ENCODE measurements around the gene CCDC157.

Gene CCDC157

DNA sequence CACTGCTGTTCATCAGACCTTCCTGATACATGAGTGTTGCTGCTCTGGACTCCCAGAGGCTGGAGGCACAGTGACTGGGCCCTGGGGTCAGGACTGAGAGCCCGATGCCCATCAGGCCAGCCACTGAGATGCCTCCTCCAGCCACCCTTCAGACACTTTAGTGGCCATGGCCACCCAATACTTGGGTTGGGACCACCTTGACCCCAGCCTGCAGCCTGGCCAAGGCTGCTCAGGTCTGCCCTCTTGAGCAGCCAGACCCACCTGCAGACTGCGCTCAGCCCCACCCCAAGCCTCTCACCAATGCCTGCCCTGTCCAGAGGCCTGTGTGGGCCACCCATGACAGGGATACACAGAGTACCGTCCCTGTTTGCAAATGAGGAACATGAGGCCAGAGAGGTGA lies 26.3 kb downstream of the CCDC157 start:
- in situ Hi-C loops (cut with MboI; ENCODE audit: low pct_unique_long_range_greater_than_20kb, low sequenced_read_pairs, unreplicated experiment): loop anchor here (10.0 to 25.0 kb wide), 2 partner anchors 98 to 271 kb away; partner anchors contain the start of gene CASTOR1
- TF ChIP-seq, protein P1, sequence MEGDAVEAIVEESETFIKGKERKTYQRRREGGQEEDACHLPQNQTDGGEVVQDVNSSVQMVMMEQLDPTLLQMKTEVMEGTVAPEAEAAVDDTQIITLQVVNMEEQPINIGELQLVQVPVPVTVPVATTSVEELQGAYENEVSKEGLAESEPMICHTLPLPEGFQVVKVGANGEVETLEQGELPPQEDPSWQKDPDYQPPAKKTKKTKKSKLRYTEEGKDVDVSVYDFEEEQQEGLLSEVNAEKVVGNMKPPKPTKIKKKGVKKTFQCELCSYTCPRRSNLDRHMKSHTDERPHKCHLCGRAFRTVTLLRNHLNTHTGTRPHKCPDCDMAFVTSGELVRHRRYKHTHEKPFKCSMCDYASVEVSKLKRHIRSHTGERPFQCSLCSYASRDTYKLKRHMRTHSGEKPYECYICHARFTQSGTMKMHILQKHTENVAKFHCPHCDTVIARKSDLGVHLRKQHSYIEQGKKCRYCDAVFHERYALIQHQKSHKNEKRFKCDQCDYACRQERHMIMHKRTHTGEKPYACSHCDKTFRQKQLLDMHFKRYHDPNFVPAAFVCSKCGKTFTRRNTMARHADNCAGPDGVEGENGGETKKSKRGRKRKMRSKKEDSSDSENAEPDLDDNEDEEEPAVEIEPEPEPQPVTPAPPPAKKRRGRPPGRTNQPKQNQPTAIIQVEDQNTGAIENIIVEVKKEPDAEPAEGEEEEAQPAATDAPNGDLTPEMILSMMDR (IDR thresholded peaks at IDR 0.05; ENCODE audit: extremely low read depth, insufficient read depth, missing control alignments): no peak
- no peak for DNase-seq (ENCODE audit: low spot score)

DNA sequence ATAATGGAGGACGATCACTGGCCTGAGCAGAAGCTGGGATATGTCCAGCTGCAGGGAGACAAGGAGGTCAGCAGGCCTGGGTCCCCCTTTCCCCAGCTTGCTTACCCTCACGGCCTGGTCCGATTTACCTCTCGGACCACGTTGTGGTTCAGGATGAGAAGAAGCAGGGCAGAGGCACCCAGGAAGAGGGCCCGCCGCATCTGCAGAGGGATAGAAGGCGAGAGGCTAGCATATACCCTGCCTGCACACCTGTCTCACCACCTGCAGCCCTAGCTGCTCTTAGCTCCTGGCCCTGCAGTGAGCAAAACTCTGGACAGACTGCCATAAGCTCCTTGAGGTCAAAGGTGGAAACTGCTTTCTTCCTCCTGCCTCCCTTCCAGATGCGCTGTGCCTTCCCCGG lies 29.1 kb downstream of the CCDC157 start:
- TF ChIP-seq, protein P1 (IDR thresholded peaks at IDR 0.05; ENCODE audit: extremely low read depth, insufficient read depth, missing control alignments): no peak
- DNase-seq (ENCODE audit: low spot score): no peak
- in situ Hi-C loops (cut with MboI; ENCODE audit: low pct_unique_long_range_greater_than_20kb, low sequenced_read_pairs, unreplicated experiment): loop anchor here (10.0 to 25.0 kb wide), 2 partner anchors 101 to 274 kb away; partner anchors contain the start of gene CASTOR1

DNA sequence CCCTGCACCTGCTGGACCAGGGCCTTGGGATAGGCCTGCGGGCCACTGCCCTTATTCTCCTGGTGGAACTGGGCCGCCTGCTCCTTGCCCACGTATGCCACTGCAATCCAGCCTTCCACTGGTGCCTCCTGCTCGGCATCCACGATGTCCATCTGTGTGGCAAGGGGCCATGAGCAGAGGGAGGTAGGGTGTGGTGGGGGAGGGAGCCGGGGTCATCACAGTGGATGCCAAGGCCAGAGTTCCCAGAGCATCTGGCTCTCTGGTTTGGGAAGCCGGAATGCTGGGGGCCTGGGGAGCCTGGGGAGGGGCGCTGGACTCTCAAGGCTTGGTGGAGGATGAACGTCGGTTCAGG lies 29.8 kb downstream of the CCDC157 start:
- no peak for DNase-seq (ENCODE audit: low spot score)
- TF ChIP-seq, protein P1 (IDR thresholded peaks at IDR 0.05; ENCODE audit: extremely low read depth, insufficient read depth, missing control alignments): no peak
- in situ Hi-C loops (cut with MboI; ENCODE audit: low pct_unique_long_range_greater_than_20kb, low sequenced_read_pairs, unreplicated experiment): loop anchor here (10.0 to 25.0 kb wide), 2 partner anchors 102 to 274 kb away; partner anchors contain the start of gene CASTOR1

DNA sequence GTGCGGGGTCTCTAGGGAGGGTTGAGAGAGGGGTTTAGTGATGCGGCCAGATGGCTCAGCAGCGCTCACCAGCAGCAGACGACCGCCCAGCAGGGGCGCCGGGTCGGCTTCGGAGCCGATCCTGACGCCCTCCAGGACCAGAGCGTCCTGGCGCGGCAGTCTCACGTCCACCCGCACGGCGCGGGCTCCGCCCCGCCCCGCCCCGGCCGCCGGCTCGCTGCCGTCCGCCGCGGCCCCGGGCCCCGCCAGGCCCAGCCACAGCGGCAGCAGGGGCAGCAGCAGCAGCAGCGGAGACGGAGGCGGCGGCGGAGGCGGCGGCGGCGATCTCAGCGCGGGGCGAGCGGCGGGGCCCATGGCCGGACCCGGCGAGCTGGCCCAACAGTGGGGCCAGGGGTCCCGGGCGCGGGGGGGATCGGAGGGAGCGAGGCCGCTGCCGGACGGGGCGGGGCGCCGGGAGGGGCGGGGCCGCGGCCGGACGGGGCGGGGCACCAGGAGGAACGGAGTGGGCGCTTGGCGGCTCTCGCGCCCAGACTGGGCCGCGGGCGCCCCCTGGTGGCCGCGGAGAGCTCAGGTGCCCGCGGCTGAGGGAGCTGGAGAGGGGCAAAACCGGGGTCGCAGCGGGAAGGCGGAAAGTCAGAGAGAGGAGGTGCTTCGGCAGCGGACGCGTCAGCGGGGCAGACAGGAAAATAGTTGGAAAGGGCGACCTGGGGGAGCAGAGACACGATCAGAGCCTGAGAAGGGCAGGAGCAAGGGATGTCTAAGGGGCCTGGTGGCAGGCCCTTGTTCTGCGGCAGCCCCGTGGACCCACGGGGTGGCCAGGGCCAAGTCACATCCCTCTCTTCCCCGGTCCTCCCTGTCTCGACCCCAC lies 30.4 kb downstream of the CCDC157 start, which contains the start of gene RNF215:
Gene RNF215, minus strand, starts transcription at position 452 of the 868 bp plus-strand sequence. Its CDS starts 98 bp downstream, at position 354.
- in situ Hi-C loops (cut with MboI; ENCODE audit: low pct_unique_long_range_greater_than_20kb, low sequenced_read_pairs, unreplicated experiment): loop anchor here (10.0 to 25.0 kb wide), 2 partner anchors 102 to 275 kb away; partner anchors contain the start of gene CASTOR1
- TF ChIP-seq, protein P1 (IDR thresholded peaks at IDR 0.05; ENCODE audit: extremely low read depth, insufficient read depth, missing control alignments): peak; percentile 91
- peak; percentile 98 for DNase-seq (ENCODE audit: low spot score)

DNA sequence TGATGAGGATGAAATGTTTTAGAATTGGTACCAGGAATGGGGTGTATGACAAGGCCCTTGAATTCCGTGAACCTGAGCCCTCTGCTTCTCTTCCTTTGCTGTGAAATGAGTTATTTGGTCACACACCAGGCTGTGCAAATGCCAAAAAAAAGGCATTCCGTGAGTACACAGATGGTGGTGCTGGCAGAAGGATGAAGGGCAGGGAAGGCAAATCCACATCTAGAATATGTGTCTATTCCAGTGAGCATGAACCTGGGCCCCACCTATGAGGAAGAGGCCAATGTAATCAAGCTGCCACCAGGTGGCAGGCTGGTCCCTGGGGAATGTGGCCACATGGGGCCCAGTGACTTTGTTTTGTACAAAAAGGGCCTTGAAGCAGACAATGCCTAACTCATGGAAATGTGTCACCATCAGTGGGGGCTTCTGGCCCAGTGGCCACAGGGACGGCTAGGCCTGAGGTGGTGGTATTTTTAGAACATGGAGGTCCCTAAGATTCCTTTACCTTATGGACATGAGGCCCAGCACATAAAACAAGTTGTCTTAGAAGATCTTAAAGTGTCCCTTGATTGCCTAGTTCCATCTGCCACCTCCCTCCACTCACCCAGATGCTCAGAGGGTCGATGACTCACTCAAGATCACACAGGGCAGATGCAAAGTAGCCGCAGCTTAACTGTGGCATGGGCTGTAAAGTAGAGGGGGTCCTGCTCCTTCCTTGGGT lies 34.3 kb downstream of the CCDC157 start:
- TF ChIP-seq, protein P1 (IDR thresholded peaks at IDR 0.05; ENCODE audit: extremely low read depth, insufficient read depth, missing control alignments): peak; percentile 91
- in situ Hi-C loops (cut with MboI; ENCODE audit: low pct_unique_long_range_greater_than_20kb, low sequenced_read_pairs, unreplicated experiment): loop anchor here (25.0 kb wide), 1 partner anchor 279 kb away; no protein-coding TSS in a partner anchor
- peak; percentile 85 for DNase-seq (ENCODE audit: low spot score)

DNA sequence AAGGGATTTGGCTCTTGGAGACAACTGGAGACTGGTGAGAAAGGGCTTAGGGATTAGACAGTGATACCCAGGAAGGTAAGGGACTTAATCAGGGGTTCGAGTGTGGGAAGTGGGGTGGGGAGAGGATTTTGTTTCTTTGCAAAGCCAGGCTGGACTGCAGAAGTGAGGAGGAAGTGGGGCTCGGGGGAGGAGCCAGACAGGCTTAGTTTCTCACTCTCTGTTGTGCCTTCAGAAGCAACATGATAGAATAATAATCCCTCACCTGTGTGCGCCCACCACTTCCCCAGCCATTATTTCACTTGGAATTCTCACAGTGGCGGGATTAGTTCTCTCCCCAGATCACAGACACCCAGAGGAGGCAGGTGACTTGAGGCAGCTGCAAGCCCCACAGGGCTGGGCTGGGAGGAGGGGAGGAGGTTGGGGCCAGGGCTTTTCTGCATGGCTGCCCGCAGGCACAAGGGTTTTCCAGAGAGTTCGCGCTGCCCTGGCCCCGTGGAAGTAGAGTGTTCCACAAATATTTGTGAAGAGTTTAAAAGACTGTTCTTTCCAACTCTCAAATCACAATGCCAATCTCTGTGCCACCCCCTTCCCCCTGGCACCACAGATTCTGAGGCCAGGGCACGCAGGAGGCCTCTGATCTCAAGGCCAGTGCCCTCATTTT lies 36.0 kb downstream of the CCDC157 start:
- DNase-seq (ENCODE audit: low spot score): peak; percentile 68
- TF ChIP-seq, protein P1 (IDR thresholded peaks at IDR 0.05; ENCODE audit: extremely low read depth, insufficient read depth, missing control alignments): no peak
- in situ Hi-C loops (cut with MboI; ENCODE audit: low pct_unique_long_range_greater_than_20kb, low sequenced_read_pairs, unreplicated experiment): loop anchor here (25.0 kb wide), 1 partner anchor 280 kb away; no protein-coding TSS in a partner anchor
